Naive B cell (primary cell): ENCODE data around the gene MATN1. TPM values are rescaled to one million over a fixed set of nuclear protein-coding genes. Genes with fewer than 3 reads are reported as not detected.

Source experiments
- ATAC-seq, 2 donors: fragments of 150-1000 bp; cut with Tn5 transposase; 2 replicates each; pipeline ENCODE4 v1.10.0; 2021; ENCODE audit warnings: low read depth in 2 of 2, mild to moderate bottlenecking in 2 of 2, moderate library complexity in 2 of 2
- DNase-seq: peaks from one replicate; pipeline ENCODE4 v3.0.0; 2022
- H3K27ac Mint-ChIP-seq, 6 donors: one replicate each; pipeline ENCODE4 v1.8.0; 2020 to 2022; ENCODE audit warnings: mild to moderate bottlenecking in 6 of 6, mixed read lengths in 6 of 6, moderate library complexity in 5 of 6, inconsistent platforms in 2 of 6
- H3K27me3 Mint-ChIP-seq, 3 donors: one replicate each; pipeline ENCODE4 v1.8.0; 2021 to 2022; ENCODE audit warnings: mixed read lengths in 3 of 3, mild to moderate bottlenecking in 1 of 3
- H3K36me3 Mint-ChIP-seq, 2 donors: one replicate each; pipeline ENCODE4 v1.8.0; 2020 to 2022; ENCODE audit warnings: mixed read lengths in 2 of 2, inconsistent platforms in 1 of 2, mild to moderate bottlenecking in 1 of 2
- H3K4me1 Mint-ChIP-seq, 3 donors: one replicate each; pipeline ENCODE4 v1.8.0; 2020 to 2022; ENCODE audit warnings: mixed read lengths in 3 of 3, inconsistent platforms in 1 of 3, mild to moderate bottlenecking in 1 of 3, moderate library complexity in 1 of 3
- H3K4me3 Mint-ChIP-seq, 8 donors: one replicate each; pipeline ENCODE4 v1.8.0; 2020 to 2022; ENCODE audit warnings: mild to moderate bottlenecking in 8 of 8, mixed read lengths in 8 of 8, moderate library complexity in 8 of 8, inconsistent platforms in 2 of 8
- H3K9me3 Mint-ChIP-seq, 7 donors: one replicate each; pipeline ENCODE4 v1.8.0; 2020 to 2022; ENCODE audit warnings: mixed read lengths in 7 of 7, mild to moderate bottlenecking in 5 of 7, inconsistent platforms in 2 of 7, moderate library complexity in 1 of 7
- polyA plus RNA-seq, 6 donors: library from polyadenylated mRNA; unstranded; fragments of 300-500 nt; fragmentation: Illumina TruSeq; gene quantifications; one replicate each; pipeline ENCODE4 v1.2.3, GENCODE V29; 2021; ENCODE audit warnings: low read depth in 6 of 6

MATN1 gene
- polyA plus RNA-seq, 6 donors from 2014 or later: 0.21 to 3.1 (median 0.39) TPM

DNA sequence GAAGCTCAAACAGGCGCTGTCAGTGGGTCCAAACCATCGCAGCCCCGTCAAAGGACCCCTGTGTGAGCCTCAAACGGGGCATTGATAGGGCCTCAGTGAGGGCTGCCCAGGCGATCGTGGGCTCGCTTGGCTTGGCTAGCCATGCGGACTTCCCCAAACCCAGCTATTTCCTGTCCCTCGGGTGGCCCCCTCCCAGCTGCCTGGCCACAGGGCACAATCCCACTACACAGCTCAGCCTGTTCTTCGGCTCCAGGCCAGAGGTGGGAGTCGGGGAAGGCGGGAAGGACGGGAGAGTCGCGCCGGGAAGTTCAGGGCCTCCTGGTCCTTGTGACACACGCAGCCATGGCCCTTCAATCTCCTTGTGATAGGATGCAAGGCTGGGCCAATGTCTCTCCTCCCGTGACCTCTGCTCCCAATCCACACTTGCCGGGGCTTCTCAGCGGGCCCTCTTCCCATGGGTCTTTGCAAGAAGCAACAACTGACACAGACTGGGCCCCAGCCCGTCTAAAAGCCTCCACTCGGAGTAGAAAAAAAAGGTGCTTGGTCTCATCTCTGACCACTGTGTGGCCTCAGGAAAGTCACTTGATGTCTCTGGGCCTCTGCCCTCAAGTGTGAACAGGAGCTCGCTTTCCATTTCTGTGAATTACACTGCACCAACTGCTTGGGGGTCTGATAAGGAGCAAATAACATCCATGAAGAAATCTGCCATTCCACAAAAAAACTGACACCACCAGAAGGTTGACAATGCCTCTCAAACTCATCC lies 7.1 kb upstream of the MATN1 start:
- ATAC-seq: peak; percentile 34 to 35
- peaks cover 0 to 3% (median 0%) of the 10 kb centered on the region in 7 donors for H3K9me3 Mint-ChIP-seq

DNA sequence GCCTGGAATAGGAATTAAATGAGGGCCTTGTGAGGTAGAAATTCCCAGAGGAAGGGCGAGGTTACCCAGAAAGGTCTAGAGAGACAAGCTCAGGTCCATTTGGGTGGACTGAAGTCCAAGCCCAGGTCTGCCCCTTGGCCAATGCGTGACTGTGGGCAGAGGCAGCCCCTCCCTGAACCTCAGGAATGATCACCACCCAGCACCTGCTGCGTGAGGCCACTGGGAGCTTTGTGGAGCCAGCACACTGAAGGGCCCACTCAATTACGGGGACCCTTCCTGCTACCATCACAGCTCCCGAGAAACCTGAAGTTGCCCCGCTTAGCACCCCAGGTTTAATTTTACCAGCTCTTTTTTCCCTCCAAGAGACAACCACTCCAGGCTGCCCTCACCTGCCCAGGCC lies 6.5 kb upstream of the MATN1 start:
- Mint-ChIP-seq H3K36me3 (peaks cover 5 to 14% of the 10 kb centered on the region in 2 donors), H3K4me3 (peak overlapping the region; percentile 64 to 91 (median 81)), H3K4me1 (peaks cover 58 to 66% (median 63%) of the 10 kb centered on the region in 3 donors), H3K9me3 (peaks cover 0 to 3% (median 0%) of the 10 kb centered on the region in 7 donors), H3K27ac (peak overlapping the region; percentile 89 to 98 (median 96)), H3K27me3 (no peaks in the 10 kb centered on the region)
- ATAC-seq (no peak), DNase-seq (no peak)

More for the DNA sequence above, 7.1 kb upstream of the MATN1 start:
- peaks cover 56 to 62% (median 61%) of the 10 kb centered on the region in 3 donors for H3K4me1 Mint-ChIP-seq
- no peaks in the 10 kb centered on the region for H3K27me3 Mint-ChIP-seq
- peaks cover 8 to 20% of the 10 kb centered on the region in 2 donors for H3K36me3 Mint-ChIP-seq
- peak overlapping the region; percentile 89 to 98 (median 97) for H3K27ac Mint-ChIP-seq
- peak overlapping the region; percentile 64 to 91 (median 81) for H3K4me3 Mint-ChIP-seq
- DNase-seq: peak; percentile 60

DNA sequence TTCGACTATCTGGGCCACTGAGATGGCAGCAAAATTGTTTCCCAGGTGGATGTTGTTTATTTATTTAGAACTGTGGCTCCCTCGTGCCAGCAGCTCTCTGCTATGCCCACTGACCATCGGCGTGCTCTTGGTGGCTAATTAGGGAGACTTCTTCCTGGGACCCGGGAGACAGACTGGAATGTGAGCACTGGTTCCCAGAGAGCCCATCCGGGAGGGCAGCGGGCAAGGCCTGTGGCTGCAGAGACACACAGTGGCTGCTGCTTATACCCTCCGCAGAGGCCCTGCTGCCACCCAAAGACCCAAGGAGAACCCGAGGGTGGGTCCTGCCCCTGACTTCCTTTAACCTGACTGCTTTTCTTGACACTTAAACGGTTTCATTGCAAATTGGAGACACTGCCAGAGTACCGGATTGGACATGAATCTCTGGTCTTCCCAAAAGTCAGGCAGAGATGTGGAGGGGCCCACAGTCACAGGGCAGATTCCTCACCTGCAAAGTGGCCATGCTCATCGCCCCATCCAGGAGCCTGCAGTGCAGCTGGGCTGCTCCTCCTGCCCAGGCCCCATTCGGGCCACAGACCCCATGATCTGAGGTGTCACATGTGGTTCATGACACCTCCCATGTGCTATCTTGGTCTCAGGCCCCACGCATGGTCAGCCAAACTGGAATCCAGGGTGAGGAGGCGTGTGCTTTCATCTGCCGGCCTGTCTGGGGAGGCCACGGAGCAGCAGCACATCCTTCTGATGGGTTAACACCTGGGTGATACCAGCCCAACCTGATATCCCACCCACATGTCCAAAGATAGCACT lies 5.7 kb upstream of the MATN1 start:
- ATAC-seq (no peak), DNase-seq (no peak)
- Mint-ChIP-seq H3K9me3 (peaks cover 0 to 3% (median 0%) of the 10 kb centered on the region in 7 donors), H3K27ac (peak overlapping the region; percentile 82 to 98 (median 93)), H3K36me3 (peaks cover 0 to 7% of the 10 kb centered on the region in 2 donors), H3K4me1 (peaks cover 60 to 75% (median 66%) of the 10 kb centered on the region in 3 donors), H3K4me3 (peak overlapping the region; percentile 64 to 91 (median 81)), H3K27me3 (no peaks in the 10 kb centered on the region)

DNA sequence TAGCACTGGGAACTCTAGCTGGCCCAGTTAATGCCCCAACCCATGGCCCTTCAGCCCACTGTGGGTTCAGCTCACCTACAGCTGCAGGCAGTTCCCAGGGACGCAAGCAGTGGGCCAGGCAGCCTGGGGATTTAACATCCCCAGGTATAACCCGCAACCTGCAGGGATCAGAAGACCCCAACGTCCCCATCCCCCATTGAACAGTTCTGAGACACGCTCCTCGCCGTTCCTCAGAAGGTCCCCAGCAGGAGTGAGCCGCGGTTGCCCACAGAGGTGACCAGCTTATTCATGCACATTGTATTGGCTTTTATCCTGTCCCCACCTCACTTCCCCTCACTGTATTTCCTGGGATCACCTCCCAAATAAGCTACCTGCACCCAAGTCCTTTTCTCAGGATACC lies 5.0 kb upstream of the MATN1 start:
- Mint-ChIP-seq H3K4me1 (peaks cover 60 to 78% (median 73%) of the 10 kb centered on the region in 3 donors), H3K9me3 (peaks cover 0 to 3% (median 0%) of the 10 kb centered on the region in 7 donors), H3K36me3 (peaks cover 0 to 3% of the 10 kb centered on the region in 2 donors), H3K4me3 (peak overlapping the region in 5 of 8 donors; percentile 39 to 89 (median 58)), H3K27ac (peak overlapping the region in 5 of 6 donors; percentile 26 to 96 (median 42)), H3K27me3 (no peaks in the 10 kb centered on the region)
- ATAC-seq (no peak), DNase-seq (no peak)

DNA sequence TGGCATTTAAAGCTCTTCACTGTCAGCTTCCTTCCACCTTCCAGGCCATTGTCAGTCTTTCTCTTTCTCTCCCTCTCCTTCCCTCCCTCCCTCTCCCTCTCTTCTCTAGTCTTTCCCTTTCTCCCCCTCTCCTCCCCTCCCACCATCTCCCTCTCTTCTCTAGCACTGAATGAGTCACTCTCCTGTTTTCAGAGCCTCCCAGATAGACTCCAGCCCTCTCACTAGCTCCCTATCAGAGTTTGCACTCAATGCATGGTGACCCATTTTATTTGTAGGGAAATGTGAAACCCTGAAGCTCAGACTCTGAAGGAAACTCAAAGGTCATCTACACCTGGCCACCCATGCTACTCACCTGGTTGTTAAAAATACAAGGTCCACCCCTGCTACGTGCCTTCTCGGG lies 4.4 kb upstream of the MATN1 start:
- ATAC-seq: no peak
- peaks cover 61 to 77% (median 75%) of the 10 kb centered on the region in 3 donors for H3K4me1 Mint-ChIP-seq
- H3K9me3 Mint-ChIP-seq: peaks cover 0 to 3% (median 0%) of the 10 kb centered on the region in 7 donors
- peak overlapping the region in 4 of 8 donors; percentile 20 to 58 (median 50) for H3K4me3 Mint-ChIP-seq
- no peak for DNase-seq
- H3K27me3 Mint-ChIP-seq: no peaks in the 10 kb centered on the region
- H3K27ac Mint-ChIP-seq: peak overlapping the region in 5 of 6 donors; percentile 26 to 96 (median 42)
- H3K36me3 Mint-ChIP-seq: no peaks in the 10 kb centered on the region

DNA sequence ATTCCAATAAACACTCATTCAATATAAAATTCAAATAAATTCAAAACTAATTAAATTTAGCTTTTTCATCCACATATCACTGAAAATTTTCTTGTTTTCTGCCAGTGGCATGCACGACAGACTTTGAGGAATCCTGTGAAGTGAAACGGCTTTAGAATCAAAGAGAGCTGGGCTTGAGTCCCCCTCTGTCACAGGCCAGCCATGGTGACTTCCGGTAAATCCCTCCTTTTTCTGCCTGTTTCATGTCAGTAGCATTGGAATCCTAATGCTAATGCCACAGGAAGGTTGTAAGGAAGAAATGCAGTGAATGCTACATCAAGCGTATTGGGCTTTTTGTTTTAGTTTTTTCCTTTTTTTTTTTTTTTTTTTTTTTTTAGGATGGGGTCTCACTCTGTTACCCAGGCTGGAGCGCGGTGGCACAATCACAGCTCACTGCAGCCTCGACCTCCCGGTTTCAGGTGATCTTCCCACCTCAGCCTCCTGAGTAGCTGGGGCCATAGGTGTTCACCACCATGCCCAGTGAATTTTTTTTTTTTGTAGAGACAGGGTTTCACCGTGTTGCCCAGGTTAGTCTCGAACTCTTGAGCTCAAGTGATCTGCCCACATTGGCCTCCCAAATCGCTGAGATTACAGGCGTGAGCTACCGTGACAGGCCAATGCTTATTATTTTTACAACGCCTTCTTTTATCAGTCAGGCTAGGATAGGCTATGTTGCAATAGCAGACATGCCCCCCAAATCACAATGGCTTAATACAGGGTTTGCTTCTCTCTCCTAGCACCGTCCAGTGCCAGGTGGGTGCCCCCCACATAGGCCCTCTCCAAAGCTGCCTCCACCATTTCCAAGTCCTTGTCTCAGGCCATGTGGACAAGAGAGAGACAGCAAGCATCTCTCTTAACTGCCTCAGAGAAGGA lies 3.6 kb upstream of the MATN1 start:
- H3K27me3 Mint-ChIP-seq: no peaks in the 10 kb centered on the region
- H3K36me3 Mint-ChIP-seq: no peaks in the 10 kb centered on the region
- peaks cover 62 to 78% (median 72%) of the 10 kb centered on the region in 3 donors for H3K4me1 Mint-ChIP-seq
- no peak for DNase-seq
- no peak for ATAC-seq
- peak overlapping the region in 2 of 8 donors; percentile 30 to 58 for H3K4me3 Mint-ChIP-seq
- peak overlapping the region in 2 of 6 donors; percentile 63 to 96 for H3K27ac Mint-ChIP-seq
- H3K9me3 Mint-ChIP-seq: peaks cover 0 to 3% (median 0%) of the 10 kb centered on the region in 7 donors

DNA sequence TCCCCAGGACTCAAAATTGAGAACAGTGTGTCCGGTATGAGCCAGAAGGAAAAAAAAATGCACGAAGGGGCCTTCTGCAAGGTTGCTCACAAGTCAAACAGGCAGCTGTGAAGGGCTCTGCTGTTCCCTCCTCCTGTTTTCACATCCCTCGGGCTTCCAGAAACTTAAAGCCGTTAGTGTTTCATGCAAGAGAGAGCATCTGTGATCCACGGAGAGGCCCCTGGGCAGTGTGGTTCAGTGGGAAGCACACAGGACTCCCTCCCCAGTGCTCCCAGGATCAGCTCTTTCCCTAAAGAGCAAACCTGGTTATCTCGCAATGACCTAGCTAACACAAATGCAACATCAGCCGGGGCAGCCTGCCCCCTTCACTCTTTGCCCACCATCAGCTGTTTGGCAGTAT lies 2.9 kb upstream of the MATN1 start:
- H3K27ac Mint-ChIP-seq: no peak overlapping the region
- H3K36me3 Mint-ChIP-seq: no peaks in the 10 kb centered on the region
- no peak overlapping the region for H3K4me3 Mint-ChIP-seq
- ATAC-seq (no peak), DNase-seq (no peak)
- H3K27me3 Mint-ChIP-seq: no peaks in the 10 kb centered on the region
- H3K9me3 Mint-ChIP-seq: no peaks in the 10 kb centered on the region
- H3K4me1 Mint-ChIP-seq: peaks cover 59 to 75% (median 72%) of the 10 kb centered on the region in 3 donors

DNA sequence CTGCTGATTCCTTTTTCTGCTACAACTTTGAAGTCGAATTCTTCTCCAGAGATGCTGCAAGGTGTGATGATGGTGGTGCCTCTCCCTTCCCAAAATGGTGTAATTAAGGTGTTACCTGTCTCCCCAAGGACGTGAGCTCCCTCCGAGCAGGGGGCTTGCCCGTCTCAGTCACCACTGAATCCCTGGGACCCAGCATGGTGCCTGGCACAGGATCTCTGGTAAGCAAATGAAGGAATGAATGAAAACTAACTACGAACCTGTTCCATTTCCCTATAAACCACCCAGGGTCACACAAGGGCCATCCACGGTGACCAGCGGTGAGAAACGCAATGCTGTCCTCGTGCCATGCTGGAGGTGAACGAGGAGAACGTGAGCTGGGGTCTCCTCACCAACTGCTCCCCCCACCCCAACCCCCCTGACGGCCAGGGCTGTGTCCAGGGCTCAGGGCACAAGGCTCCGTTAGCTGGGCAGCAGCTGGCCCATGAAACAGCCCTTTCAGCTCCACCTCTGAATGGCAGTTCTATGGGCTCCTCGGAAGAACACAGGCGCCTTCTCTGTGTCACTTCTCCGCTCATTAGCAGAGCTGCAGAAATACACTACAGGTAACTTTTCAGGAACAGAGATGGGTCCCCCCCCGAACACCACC lies 2.2 kb upstream of the MATN1 start:
- DNase-seq (no peak), ATAC-seq (no peak)
- Mint-ChIP-seq H3K27me3 (no peaks in the 10 kb centered on the region), H3K27ac (peak overlapping the region in 1 of 6 donors; percentile 42), H3K9me3 (no peaks in the 10 kb centered on the region), H3K4me1 (peaks cover 52 to 75% (median 72%) of the 10 kb centered on the region in 3 donors), H3K4me3 (peak overlapping the region in 1 of 8 donors; percentile 36), H3K36me3 (no peaks in the 10 kb centered on the region)

DNA sequence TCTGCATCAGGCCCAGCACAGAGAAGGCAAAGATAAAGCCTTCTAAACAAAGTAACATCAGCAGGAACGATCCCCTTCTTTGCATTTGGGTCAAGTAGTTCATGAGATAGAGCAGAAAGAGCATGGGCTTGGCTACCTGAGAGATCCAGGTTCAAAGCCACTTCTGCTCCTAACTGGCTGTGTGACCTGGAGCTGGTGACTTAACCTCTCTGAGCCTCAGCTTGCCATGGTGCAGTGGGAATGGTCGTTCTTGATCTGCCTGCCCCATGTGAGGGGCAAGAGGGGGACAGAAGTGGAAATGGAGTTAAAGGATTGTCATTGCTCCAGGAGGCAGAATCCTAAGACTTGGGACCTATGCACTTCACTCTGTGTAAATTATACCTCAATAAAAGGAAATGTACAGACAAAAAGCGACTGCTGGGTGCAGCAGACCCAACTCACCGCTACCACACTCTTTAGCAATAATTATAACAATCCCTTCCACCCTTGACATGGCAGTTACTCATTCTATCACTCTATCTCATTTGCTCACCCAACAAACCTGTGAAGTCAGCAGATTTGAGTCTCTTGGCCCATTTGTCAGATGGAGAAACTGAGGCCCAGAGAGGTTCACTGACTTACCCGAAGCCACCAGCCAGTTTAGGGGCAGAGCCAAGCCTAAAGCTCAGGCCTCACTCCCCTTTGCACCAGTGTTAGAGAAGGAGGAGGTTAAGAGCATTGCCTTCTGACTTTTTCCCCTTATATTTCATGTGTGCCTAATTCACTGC lies 1.5 kb upstream of the MATN1 start:
- Mint-ChIP-seq H3K9me3 (no peaks in the 10 kb centered on the region), H3K4me1 (peaks cover 51 to 75% (median 72%) of the 10 kb centered on the region in 3 donors), H3K27me3 (no peaks in the 10 kb centered on the region), H3K4me3 (peak overlapping the region in 1 of 8 donors; percentile 36), H3K27ac (peak overlapping the region in 1 of 6 donors; percentile 39), H3K36me3 (no peaks in the 10 kb centered on the region)
- ATAC-seq: no peak
- DNase-seq: no peak

DNA sequence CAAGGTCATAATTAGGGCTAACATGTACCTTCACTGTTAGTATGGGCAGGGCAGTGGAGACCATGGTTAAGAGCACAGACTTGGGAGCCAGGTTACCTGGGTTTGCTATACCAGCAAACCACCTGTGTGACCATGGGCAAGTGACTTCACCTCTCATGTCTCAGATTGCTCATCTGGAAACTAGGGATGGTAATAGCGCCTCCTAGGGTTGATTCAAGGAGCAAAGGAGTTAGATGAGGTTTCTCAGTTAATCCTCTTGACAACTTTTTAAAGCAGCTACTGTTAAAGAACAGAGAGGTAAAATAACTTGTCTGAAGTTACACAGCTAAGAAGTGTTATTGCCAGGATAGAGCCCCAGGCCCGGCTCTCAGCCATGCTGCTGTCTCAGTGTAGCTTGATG lies 790 bp upstream of the MATN1 start:
- no peaks in the 10 kb centered on the region for H3K9me3 Mint-ChIP-seq
- ATAC-seq (no peak), DNase-seq (no peak)
- no peaks in the 10 kb centered on the region for H3K36me3 Mint-ChIP-seq
- peaks cover 50 to 75% (median 70%) of the 10 kb centered on the region in 3 donors for H3K4me1 Mint-ChIP-seq
- H3K27ac Mint-ChIP-seq: peak overlapping the region in 1 of 6 donors; percentile 42
- H3K4me3 Mint-ChIP-seq: peak overlapping the region in 1 of 8 donors; percentile 51
- H3K27me3 Mint-ChIP-seq: no peaks in the 10 kb centered on the region

DNA sequence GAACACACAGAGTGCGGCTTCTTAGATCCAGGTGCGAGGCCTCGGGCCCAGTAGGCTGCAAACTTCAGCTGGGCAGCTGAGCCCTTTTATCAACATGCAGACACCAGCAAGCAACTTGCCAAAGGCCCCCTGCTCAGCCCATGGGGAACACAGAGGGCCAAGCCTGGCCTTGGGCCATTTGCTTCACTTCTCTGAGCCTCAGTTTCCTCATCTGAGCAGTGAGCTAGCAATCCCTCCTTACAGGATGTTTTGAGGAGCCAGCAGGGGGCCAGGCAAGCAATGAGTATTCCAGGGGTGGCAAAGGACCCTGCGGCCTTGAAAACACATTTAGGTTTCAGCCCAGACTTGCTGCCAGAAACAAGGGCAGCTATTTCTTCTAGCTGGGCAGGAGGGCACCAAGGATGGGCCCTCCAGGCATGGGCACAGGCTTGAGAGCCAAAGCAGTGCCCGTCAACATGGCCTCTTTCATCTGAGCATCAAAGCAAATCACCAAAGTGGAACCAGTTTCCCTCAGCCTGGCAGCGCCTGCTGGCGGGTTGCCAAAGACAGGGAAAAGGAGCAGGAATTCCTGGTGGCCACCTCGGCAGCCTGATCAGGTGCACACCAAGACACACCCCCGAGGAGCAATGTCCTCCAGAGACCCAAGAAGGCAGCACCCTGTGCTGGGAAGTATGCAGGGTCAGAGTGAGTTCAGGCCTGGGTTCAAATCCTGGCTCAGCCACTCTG lies 1.4 kb downstream of the MATN1 start:
- Mint-ChIP-seq H3K4me3 (peak overlapping the region in 5 of 8 donors; percentile 9 to 49 (median 47)), H3K27me3 (no peaks in the 10 kb centered on the region), H3K27ac (peak overlapping the region in 2 of 6 donors; percentile 62 to 63), H3K4me1 (peaks cover 42 to 61% (median 61%) of the 10 kb centered on the region in 3 donors), H3K9me3 (peaks cover 0 to 6% (median 0%) of the 10 kb centered on the region in 7 donors), H3K36me3 (no peaks in the 10 kb centered on the region)
- DNase-seq (no peak), ATAC-seq (no peak)
